HUES6 (cell line): Measurements from ENCODE around the gene CKAP5.

Source experiments
- H3K27ac ChIP-seq: 2 replicates; pipeline ENCODE4 v1.7.0; 2013; ENCODE audit warnings: low read depth, mild to moderate bottlenecking, low read length, inconsistent platforms
- H3K27me3 ChIP-seq: 2 replicates; pipeline ENCODE4 v1.6.1; 2013; ENCODE audit warnings: low read length; ENCODE audit not compliant: control insufficient read depth, insufficient read depth
- H3K36me3 ChIP-seq: 2 replicates; pipeline ENCODE4 v1.6.1; 2013; ENCODE audit warnings: low read length; ENCODE audit not compliant: control insufficient read depth, insufficient read depth
- H3K4me1 ChIP-seq: 2 replicates; pipeline ENCODE4 v1.6.1; 2013; ENCODE audit warnings: low read length; ENCODE audit not compliant: control insufficient read depth, insufficient read depth
- H3K4me3 ChIP-seq: 2 replicates; pipeline ENCODE4 v1.5.1; 2013; ENCODE audit warnings: low read depth, low read length
- H3K9ac ChIP-seq: one replicate; pipeline ENCODE4 v1.6.1; 2013; ENCODE audit warnings: mild to moderate bottlenecking, low read length
- H3K9me3 ChIP-seq: 2 replicates; pipeline ENCODE4 v1.6.1; 2013; ENCODE audit warnings: low read depth, low read length; ENCODE audit not compliant: control insufficient read depth, insufficient read depth

CKAP5 gene

GRCh38 chr11:46698597-46698996 lies 147.5 kb downstream of the CKAP5 start:
- no peak overlapping the region for H3K4me3 ChIP-seq
- H3K9me3 ChIP-seq: no peaks in the 10 kb centered on the region
- no peaks in the 10 kb centered on the region for H3K4me1 ChIP-seq
- no peak overlapping the region for H3K9ac ChIP-seq
- peaks cover 36% of the 10 kb centered on the region for H3K36me3 ChIP-seq
- H3K27ac ChIP-seq: no peak overlapping the region
- no peaks in the 10 kb centered on the region for H3K27me3 ChIP-seq

- no peaks in the 10 kb centered on the region for H3K9me3 ChIP-seq
- H3K4me1 ChIP-seq: no peaks in the 10 kb centered on the region
- H3K27me3 ChIP-seq: no peaks in the 10 kb centered on the region
- H3K27ac ChIP-seq: no peak overlapping the region
- H3K9ac ChIP-seq: no peak overlapping the region
- peaks cover 28% of the 10 kb centered on the region for H3K36me3 ChIP-seq
- H3K4me3 ChIP-seq: no peak overlapping the region
Measured at GRCh38 chr11:46697723-46698122, 148.4 kb downstream of the CKAP5 start.

- H3K9ac ChIP-seq: no peak overlapping the region
- peaks cover 24% of the 10 kb centered on the region for H3K36me3 ChIP-seq
- no peaks in the 10 kb centered on the region for H3K4me1 ChIP-seq
- H3K27ac ChIP-seq: no peak overlapping the region
- no peaks in the 10 kb centered on the region for H3K9me3 ChIP-seq
- H3K27me3 ChIP-seq: no peaks in the 10 kb centered on the region
- H3K4me3 ChIP-seq: no peak overlapping the region
Measured at GRCh38 chr11:46697303-46697702, 148.8 kb downstream of the CKAP5 start.

GRCh38 chr11:46696212-46696558 lies 149.9 kb downstream of the CKAP5 start:
- Histone ChIP-seq H3K9ac (no peak overlapping the region), H3K27ac (no peak overlapping the region), H3K27me3 (no peaks in the 10 kb centered on the region), H3K9me3 (no peaks in the 10 kb centered on the region), H3K4me3 (no peak overlapping the region), H3K36me3 (peaks cover 23% of the 10 kb centered on the region), H3K4me1 (no peaks in the 10 kb centered on the region)

GRCh38 chr11:46695345-46696211 lies 150.5 kb downstream of the CKAP5 start:
- H3K36me3 ChIP-seq: peaks cover 25% of the 10 kb centered on the region
- H3K9me3 ChIP-seq: no peaks in the 10 kb centered on the region
- H3K9ac ChIP-seq: no peak overlapping the region
- no peak overlapping the region for H3K4me3 ChIP-seq
- H3K27ac ChIP-seq: no peak overlapping the region
- no peaks in the 10 kb centered on the region for H3K4me1 ChIP-seq
- H3K27me3 ChIP-seq: no peaks in the 10 kb centered on the region

GRCh38 chr11:46694607-46695006 lies 151.5 kb downstream of the CKAP5 start:
- H3K27ac ChIP-seq: no peak overlapping the region
- H3K4me1 ChIP-seq: no peaks in the 10 kb centered on the region
- peaks cover 25% of the 10 kb centered on the region for H3K36me3 ChIP-seq
- no peak overlapping the region for H3K9ac ChIP-seq
- no peaks in the 10 kb centered on the region for H3K27me3 ChIP-seq
- no peak overlapping the region for H3K4me3 ChIP-seq
- no peaks in the 10 kb centered on the region for H3K9me3 ChIP-seq

GRCh38 chr11:46694072-46694471 lies 152.0 kb downstream of the CKAP5 start:
- no peak overlapping the region for H3K9ac ChIP-seq
- peaks cover 25% of the 10 kb centered on the region for H3K36me3 ChIP-seq
- H3K27ac ChIP-seq: no peak overlapping the region

GRCh38 chr11:46693597-46694012 lies 152.5 kb downstream of the CKAP5 start:
- Histone ChIP-seq H3K27ac (no peak overlapping the region), H3K4me1 (no peaks in the 10 kb centered on the region), H3K4me3 (no peak overlapping the region), H3K27me3 (no peaks in the 10 kb centered on the region), H3K9me3 (no peaks in the 10 kb centered on the region), H3K36me3 (peaks cover 25% of the 10 kb centered on the region), H3K9ac (no peak overlapping the region)

More at GRCh38 chr11:46694072-46694471, 152.0 kb downstream of the CKAP5 start:
- H3K27me3 ChIP-seq: no peaks in the 10 kb centered on the region
- H3K4me1 ChIP-seq: no peaks in the 10 kb centered on the region
- no peaks in the 10 kb centered on the region for H3K9me3 ChIP-seq
- H3K4me3 ChIP-seq: no peak overlapping the region
